Brain microvascular endothelial cell (primary cell): ENCODE results near the gene ERP44.

Source experiments
- DNase-seq: peaks from one replicate; pipeline ENCODE4 v3.0.0-alpha.2; 2020
- H3K27ac ChIP-seq: fragments of 250-450 bp; sonication (Bioruptor Pico); 2 replicates; pipeline ENCODE4 v1.5.1; 2020; ENCODE audit warnings: mild to moderate bottlenecking, moderate library complexity
- H3K27me3 ChIP-seq: fragments of 250-450 bp; sonication (Bioruptor Pico); replicated peaks from 2 replicates; pipeline ENCODE4 v1.5.1; 2020; ENCODE audit warnings: mild to moderate bottlenecking
- H3K36me3 ChIP-seq: fragments of 250-450 bp; sonication (Bioruptor Pico); replicated peaks from 2 replicates; pipeline ENCODE4 v1.5.1; 2020; ENCODE audit warnings: mild to moderate bottlenecking
- H3K4me3 ChIP-seq: 2 replicates; pipeline ENCODE4 v1.5.1; 2011; ENCODE audit warnings: low read depth, mild to moderate bottlenecking, control low read depth, low read length, moderate library complexity
- CTCF ChIP-seq: IDR thresholded peaks from 2 replicates; pipeline ENCODE4 v1.5.1; 2011; ENCODE audit warnings: low read depth, mild to moderate bottlenecking, moderate library complexity, low read length, control low read depth, inconsistent platforms; ENCODE audit errors: missing control alignments
- in situ Hi-C: cut with HindIII; loops from 2 replicates; pipeline ENCODE4 v1.10.0; 2017; ENCODE audit warnings: low sequenced_read_pairs, low pct_ligation_motif_present

Gene ERP44

DNA sequence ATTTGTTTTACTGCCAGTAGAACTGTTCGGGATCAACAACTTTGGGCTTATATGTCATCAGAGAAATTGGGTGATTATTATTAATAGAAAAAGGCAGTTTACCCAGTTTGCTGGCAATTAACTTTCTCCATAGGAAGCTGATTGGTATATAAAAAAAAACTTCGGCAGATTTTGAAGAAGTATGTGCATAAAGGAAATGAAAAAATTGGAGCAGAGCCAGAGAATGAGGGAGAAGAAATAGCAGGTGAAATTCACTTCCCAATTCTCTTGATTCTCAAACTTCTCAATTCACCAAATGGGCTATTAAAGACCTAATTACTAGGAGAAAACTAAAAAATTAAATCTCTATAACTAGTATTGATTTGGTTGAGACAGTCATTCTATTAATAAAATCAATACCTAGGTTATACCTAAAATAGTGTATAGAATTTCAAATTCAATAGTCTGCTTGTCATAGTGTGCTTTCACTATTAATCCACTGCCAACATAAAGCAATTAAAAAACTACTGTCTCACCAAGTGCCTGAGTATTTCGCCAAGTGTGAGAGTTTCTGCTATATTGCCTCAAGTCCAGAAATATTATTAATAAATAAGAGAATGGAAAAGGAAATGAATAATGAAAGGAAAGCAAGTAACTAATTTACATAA, 144.8 kb downstream of the ERP44 start:
- DNase-seq, result no peak
- H3K27me3 ChIP-seq, result no peaks in the 10 kb centered on the region
- no peak overlapping the region for H3K27ac ChIP-seq
- H3K36me3 ChIP-seq, result no peaks in the 10 kb centered on the region
- in situ Hi-C loops, result no loop called here
- no peak overlapping the region for H3K4me3 ChIP-seq
- TF ChIP-seq CTCF, result no peak

DNA sequence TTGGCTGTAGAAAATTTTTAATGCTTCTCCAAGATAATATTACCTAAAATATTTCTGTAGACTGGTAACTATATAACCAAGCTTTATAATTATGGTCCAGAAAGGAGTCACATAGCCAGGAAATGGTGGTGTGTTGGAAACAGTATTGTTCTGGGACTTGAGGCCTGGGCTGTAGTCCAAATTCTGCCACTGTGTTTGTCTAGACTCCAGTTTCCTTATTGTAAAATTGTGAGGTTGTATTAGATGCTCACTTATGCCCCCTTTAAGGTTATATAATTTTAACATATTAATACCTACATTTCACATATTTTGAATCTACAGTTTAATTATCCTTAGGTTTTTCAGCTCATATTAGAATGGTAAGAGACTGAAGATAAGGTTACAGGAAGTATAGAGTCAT, 149.9 kb downstream of the ERP44 start:
- in situ Hi-C loops, result no loop called here
- peak; percentile 6 for DNase-seq

DNA sequence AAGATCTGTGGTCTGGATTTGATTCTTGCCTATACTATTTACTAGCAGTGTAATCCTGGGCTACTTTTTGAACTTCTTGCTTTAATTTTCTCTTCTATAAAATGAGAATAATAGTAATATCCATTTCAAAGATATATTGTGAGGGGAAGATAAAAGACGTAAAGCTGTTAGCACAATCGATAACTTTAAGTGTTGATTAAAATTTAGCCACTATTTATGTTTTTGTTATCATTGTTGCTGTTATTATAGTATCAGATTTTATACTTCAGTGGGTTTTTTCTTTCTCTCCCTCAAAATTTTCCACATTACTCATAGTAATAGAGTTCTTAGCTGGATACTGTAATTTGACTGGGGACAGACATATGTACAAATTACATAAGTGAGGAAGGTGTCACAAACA, 150.3 kb downstream of the ERP44 start:
- Histone ChIP-seq H3K27ac (no peak overlapping the region), H3K36me3 (no peaks in the 10 kb centered on the region), H3K4me3 (no peak overlapping the region), H3K27me3 (no peaks in the 10 kb centered on the region)
- TF ChIP-seq CTCF, result no peak
- DNase-seq, result no peak
- in situ Hi-C loops, result no loop called here

More for the DNA sequence above, 149.9 kb downstream of the ERP44 start:
- no peaks in the 10 kb centered on the region for H3K27me3 ChIP-seq
- TF ChIP-seq CTCF, result no peak
- H3K36me3 ChIP-seq, result no peaks in the 10 kb centered on the region
- no peak overlapping the region for H3K27ac ChIP-seq
- no peak overlapping the region for H3K4me3 ChIP-seq

DNA sequence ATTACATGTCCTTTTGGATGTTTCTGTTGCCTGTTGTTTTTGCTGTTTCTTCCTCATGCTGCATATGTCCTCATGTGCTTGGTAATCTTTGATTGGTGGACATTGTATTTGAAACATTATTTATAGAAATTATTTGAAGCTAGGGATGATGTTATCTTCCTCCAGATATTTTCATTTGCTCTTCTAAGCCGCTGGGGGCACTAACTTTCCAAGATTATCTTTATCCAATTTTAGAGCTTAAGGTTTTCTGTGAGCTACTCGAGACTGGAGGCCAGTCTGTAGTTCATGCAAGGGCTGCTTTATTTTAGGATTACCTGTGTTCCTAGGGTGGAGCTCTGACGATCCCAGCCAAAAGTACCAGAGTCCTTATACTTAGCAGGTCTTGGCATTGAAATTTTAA, 151.4 kb downstream of the ERP44 start:
- Histone ChIP-seq H3K36me3 (no peaks in the 10 kb centered on the region), H3K4me3 (no peak overlapping the region), H3K27me3 (no peaks in the 10 kb centered on the region), H3K27ac (no peak overlapping the region)
- peak; percentile 7 for DNase-seq
- TF ChIP-seq CTCF, result peak; percentile 48
- in situ Hi-C loops, result no loop called here

GRCh38 chr9:99936947-99937587, 161.7 kb downstream of the ERP44 start:
- Histone ChIP-seq H3K36me3 (no peaks in the 10 kb centered on the region), H3K27me3 (no peaks in the 10 kb centered on the region), H3K4me3 (no peak overlapping the region), H3K27ac (no peak overlapping the region)
- in situ Hi-C loops, result no loop called here
- DNase-seq, result no peak
- TF ChIP-seq CTCF, result no peak
